Mesenchymal stem cell (in vitro differentiated cells and primary cell): ENCODE data around the gene SPATA6L.

Experiments
- DNase-seq: peaks from one replicate; pipeline ENCODE4 v3.0.0-alpha.2; 2013
- H2AFZ ChIP-seq: one replicate; pipeline ENCODE4 v1.6.1; 2013; ENCODE audit warnings: low read depth, mild to moderate bottlenecking, control low read depth, inconsistent platforms, low read length, moderate library complexity
- H2AK5ac ChIP-seq: 2 replicates; pipeline ENCODE4 v1.6.1; 2013; ENCODE audit warnings: low read length, moderate library complexity, mild to moderate bottlenecking, inconsistent platforms; ENCODE audit not compliant: severe bottlenecking
- H2BK120ac ChIP-seq: one replicate; pipeline ENCODE4 v1.6.1; 2013; ENCODE audit warnings: low read depth, mild to moderate bottlenecking, inconsistent platforms, low read length, moderate library complexity
- H2BK12ac ChIP-seq, 2 experiments: one replicate each; pipeline ENCODE4 v1.6.1; 2013; ENCODE audit warnings: inconsistent platforms in 2 of 2, low read length in 2 of 2, mild to moderate bottlenecking in 2 of 2, moderate library complexity in 2 of 2, control low read depth in 1 of 2
- H2BK15ac ChIP-seq: one replicate; pipeline ENCODE4 v1.6.1; 2013; ENCODE audit warnings: mild to moderate bottlenecking, low read depth, inconsistent platforms; ENCODE audit not compliant: poor library complexity, severe bottlenecking
- H2BK5ac ChIP-seq: 2 replicates; pipeline ENCODE4 v1.6.1; 2013; ENCODE audit warnings: low read depth, mild to moderate bottlenecking, low read length, control low read depth, inconsistent platforms; ENCODE audit not compliant: poor library complexity, severe bottlenecking
- H3K14ac ChIP-seq, 2 experiments: one replicate each; pipeline ENCODE4 v1.6.1; 2013; ENCODE audit warnings: inconsistent platforms in 2 of 2, low read length in 2 of 2, control low read depth in 1 of 2, mild to moderate bottlenecking in 1 of 2, moderate library complexity in 1 of 2
- H3K18ac ChIP-seq, 2 experiments: one replicate each; pipeline ENCODE4 v1.6.1; 2013; ENCODE audit warnings: inconsistent platforms in 2 of 2, low read length in 2 of 2, control low read depth in 1 of 2, low read depth in 1 of 2, mild to moderate bottlenecking in 1 of 2
- H3K23ac ChIP-seq, 2 experiments: one replicate each; pipeline ENCODE4 v1.6.1; 2013; ENCODE audit warnings: inconsistent platforms in 2 of 2, low read length in 2 of 2, mild to moderate bottlenecking in 2 of 2, moderate library complexity in 2 of 2, control low read depth in 1 of 2
- H3K27ac ChIP-seq: 2 replicates; pipeline ENCODE4 v1.5.1; 2013; ENCODE audit warnings: mild to moderate bottlenecking, moderate library complexity, low read length, control low read depth, inconsistent platforms; ENCODE audit not compliant: poor library complexity, severe bottlenecking
- H3K27me3 ChIP-seq, 2 experiments: 2 replicates each; pipeline versions ENCODE4 v1.6.1 to v1.7.0; 2013; ENCODE audit warnings: low read length in 2 of 2, mild to moderate bottlenecking in 2 of 2, moderate library complexity in 2 of 2, control low read depth in 1 of 2, inconsistent platforms in 1 of 2; ENCODE audit not compliant: control insufficient read depth in 1 of 2, insufficient read depth in 1 of 2
- H3K36me3 ChIP-seq, 2 experiments: 2 replicates each; pipeline versions ENCODE4 v1.6.1 to v1.7.0; 2013; ENCODE audit warnings: low read length in 2 of 2, control low read depth in 1 of 2, inconsistent platforms in 1 of 2, low read depth in 1 of 2, mild to moderate bottlenecking in 1 of 2; ENCODE audit not compliant: insufficient read depth in 2 of 2, control insufficient read depth in 1 of 2
- H3K4ac ChIP-seq, 2 experiments: one replicate each; pipeline ENCODE4 v1.6.1; 2013; ENCODE audit warnings: inconsistent platforms in 2 of 2, low read length in 2 of 2, mild to moderate bottlenecking in 2 of 2, moderate library complexity in 2 of 2, control low read depth in 1 of 2, low read depth in 1 of 2
- H3K4me1 ChIP-seq: 2 replicates; pipeline ENCODE4 v1.6.1; 2013; ENCODE audit warnings: low read depth, low read length, control low read depth; ENCODE audit not compliant: control insufficient read depth, insufficient read depth
- H3K4me2 ChIP-seq: 2 replicates; pipeline ENCODE4 v1.6.1; 2013; ENCODE audit warnings: low read length, mild to moderate bottlenecking, inconsistent platforms; ENCODE audit not compliant: poor library complexity, severe bottlenecking
- H3K4me3 ChIP-seq, 2 experiments: 2 replicates each; pipeline versions ENCODE4 v1.5.1 to v1.7.0; 2013; ENCODE audit warnings: low read length in 2 of 2, mild to moderate bottlenecking in 2 of 2, control low read depth in 1 of 2, low read depth in 1 of 2; ENCODE audit not compliant: insufficient read depth in 1 of 2
- H3K79me1 ChIP-seq: replicated peaks from 2 replicates; pipeline ENCODE4 v1.6.1; 2013; ENCODE audit warnings: mild to moderate bottlenecking, control low read depth, low read length, inconsistent platforms; ENCODE audit not compliant: poor library complexity, severe bottlenecking
- H3K9ac ChIP-seq: 2 replicates; pipeline ENCODE4 v1.7.0; 2013; ENCODE audit warnings: mild to moderate bottlenecking, low read length, moderate library complexity
- H3K9me3 ChIP-seq: 2 replicates; pipeline ENCODE4 v1.7.0; 2013; ENCODE audit warnings: mild to moderate bottlenecking, low read length; ENCODE audit not compliant: control insufficient read depth
- H4K8ac ChIP-seq: one replicate; pipeline ENCODE4 v1.6.1; 2013; ENCODE audit warnings: inconsistent platforms, mild to moderate bottlenecking, low read length, moderate library complexity
- H4K91ac ChIP-seq: one replicate; pipeline ENCODE4 v1.6.1; 2013; ENCODE audit warnings: mild to moderate bottlenecking, low read length, inconsistent platforms
- WGBS: methylation state at CpG from one replicate; pipeline ENCODE4 v1.1.7; 2013; ENCODE audit warnings: mixed read lengths; 5-methylcytosine and 5-hydroxymethylcytosine counted together

Gene SPATA6L

GRCh38 chr9:4600368-4600767, 65.9 kb downstream of the SPATA6L start:
- Histone ChIP-seq H3K9ac (no peak overlapping the region), H2AK5ac (no peak overlapping the region), H2BK15ac (no peak overlapping the region), H4K8ac (no peak overlapping the region), H3K4ac (no peak overlapping the region), H3K79me1 (no peaks in the 10 kb centered on the region), H3K36me3 (no peaks in the 10 kb centered on the region), H2BK12ac (no peak overlapping the region), H3K14ac (no peak overlapping the region), H3K4me2 (no peak overlapping the region), H2BK120ac (no peak overlapping the region), H3K27me3 (no peaks in the 10 kb centered on the region), H3K9me3 (no peaks in the 10 kb centered on the region), H2AFZ (no peak overlapping the region), H3K18ac (no peak overlapping the region), H3K4me3 (no peak overlapping the region), H3K23ac (no peak overlapping the region), H3K27ac (no peak overlapping the region), H2BK5ac (no peak overlapping the region), H3K4me1 (no peaks in the 10 kb centered on the region), H4K91ac (no peak overlapping the region)
- 100% methylated on average over 1 of the region's 1 CpG for WGBS
- DNase-seq: no peak

- Histone ChIP-seq H4K91ac (no peak overlapping the region), H3K27me3 (no peaks in the 10 kb centered on the region), H4K8ac (no peak overlapping the region), H3K27ac (no peak overlapping the region), H3K23ac (no peak overlapping the region), H2AK5ac (no peak overlapping the region), H3K4ac (no peak overlapping the region), H3K4me1 (peaks cover 3% of the 10 kb centered on the region), H3K79me1 (no peaks in the 10 kb centered on the region), H3K9me3 (no peaks in the 10 kb centered on the region), H3K18ac (no peak overlapping the region), H3K14ac (no peak overlapping the region), H2BK12ac (no peak overlapping the region), H2BK15ac (no peak overlapping the region), H3K4me3 (no peak overlapping the region), H2BK120ac (no peak overlapping the region), H2AFZ (no peak overlapping the region), H3K9ac (no peak overlapping the region), H3K36me3 (no peaks in the 10 kb centered on the region), H3K4me2 (no peak overlapping the region), H2BK5ac (no peak overlapping the region)
- DNase-seq: no peak
- WGBS: 79% methylated on average over 8 of the region's 11 CpGs
Measured at GRCh38 chr9:4596165-4596922, 69.9 kb downstream of the SPATA6L start.

- H3K27me3 ChIP-seq: no peaks in the 10 kb centered on the region
- WGBS: 87% methylated on average over 2 of the region's 2 CpGs
- H2AK5ac ChIP-seq: no peak overlapping the region
- H2BK12ac ChIP-seq: no peak overlapping the region
- no peaks in the 10 kb centered on the region for H3K36me3 ChIP-seq
- H3K9me3 ChIP-seq: no peaks in the 10 kb centered on the region
- H2BK120ac ChIP-seq: no peak overlapping the region
- no peak overlapping the region for H4K91ac ChIP-seq
- peaks cover 10% of the 10 kb centered on the region for H3K4me1 ChIP-seq
- no peak overlapping the region for H3K4me2 ChIP-seq
- H4K8ac ChIP-seq: no peak overlapping the region
- H3K9ac ChIP-seq: no peak overlapping the region
- H3K18ac ChIP-seq: no peak overlapping the region
- no peak overlapping the region for H3K4ac ChIP-seq
- H3K27ac ChIP-seq: no peak overlapping the region
- DNase-seq: no peak
- no peaks in the 10 kb centered on the region for H3K79me1 ChIP-seq
- no peak overlapping the region for H3K4me3 ChIP-seq
- H2BK5ac ChIP-seq: no peak overlapping the region
- H2BK15ac ChIP-seq: no peak overlapping the region
- no peak overlapping the region for H2AFZ ChIP-seq
- no peak overlapping the region for H3K23ac ChIP-seq
- no peak overlapping the region for H3K14ac ChIP-seq
Measured at GRCh38 chr9:4594994-4595393, 71.3 kb downstream of the SPATA6L start.

DNA sequence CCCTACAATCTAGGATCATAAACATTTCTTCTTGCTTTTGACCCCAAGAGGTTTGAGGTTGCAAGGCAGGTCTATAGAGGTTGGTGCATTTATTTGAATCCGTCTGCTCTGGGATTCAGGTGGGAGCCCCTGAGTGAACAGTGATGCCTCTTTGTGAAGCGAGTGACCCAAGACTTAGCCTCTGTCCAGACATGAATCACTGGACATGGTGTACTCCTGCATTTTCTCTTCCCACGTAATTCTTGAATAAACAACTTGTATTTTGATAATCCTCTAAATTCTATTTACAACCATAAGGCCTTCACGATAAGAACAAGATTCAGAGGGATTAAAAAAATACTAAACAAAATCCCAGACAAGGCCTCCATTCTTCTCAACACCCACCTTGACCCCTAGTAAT, 71.7 kb downstream of the SPATA6L start:
- Histone ChIP-seq H3K4me3 (no peak overlapping the region), H2BK15ac (no peak overlapping the region), H3K79me1 (no peaks in the 10 kb centered on the region), H3K9ac (no peak overlapping the region), H2BK12ac (no peak overlapping the region), H3K27me3 (no peaks in the 10 kb centered on the region), H3K18ac (no peak overlapping the region), H3K36me3 (no peaks in the 10 kb centered on the region), H3K4me1 (peaks cover 11% of the 10 kb centered on the region), H2BK120ac (no peak overlapping the region), H2AFZ (no peak overlapping the region), H4K91ac (no peak overlapping the region), H2AK5ac (no peak overlapping the region), H3K27ac (no peak overlapping the region), H3K14ac (no peak overlapping the region), H3K23ac (no peak overlapping the region), H3K4ac (no peak overlapping the region), H4K8ac (no peak overlapping the region), H3K9me3 (no peaks in the 10 kb centered on the region), H3K4me2 (no peak overlapping the region), H2BK5ac (no peak overlapping the region)
- 82% methylated on average over 4 of the region's 4 CpGs for WGBS
- no peak for DNase-seq
